Loucy (cell line): ENCODE measurements around the gene RGS6.

Experiments used
- H2AFZ ChIP-seq: fragments of 200-600 bp; sonication (generic); 2 replicates; pipeline ENCODE4 v1.6.0; 2016; ENCODE audit warnings: antibody characterized with exemption, mild to moderate bottlenecking, low read length, moderate library complexity
- H3F3A ChIP-seq: fragments of 200-600 bp; 2 replicates; pipeline ENCODE4 v1.6.0; 2016; ENCODE audit warnings: antibody characterized with exemption, low read depth, mild to moderate bottlenecking
- H3K27me3 ChIP-seq: fragments of 200-600 bp; sonication (generic); 2 replicates; pipeline ENCODE4 v1.6.1; 2014; ENCODE audit warnings: low read length, mild to moderate bottlenecking; ENCODE audit not compliant: insufficient read depth, poor library complexity, severe bottlenecking
- H3K36me3 ChIP-seq: fragments of 200-600 bp; sonication (generic); 2 replicates; pipeline ENCODE4 v1.6.1; 2016; ENCODE audit warnings: low read length; ENCODE audit not compliant: insufficient read depth
- H3K4me1 ChIP-seq: fragments of 200-600 bp; sonication (generic); 2 replicates; pipeline ENCODE4 v1.5.1; 2014; ENCODE audit warnings: low read length, mild to moderate bottlenecking; ENCODE audit not compliant: insufficient read depth, poor library complexity, severe bottlenecking
- H3K4me2 ChIP-seq: fragments of 200-600 bp; sonication (generic); 2 replicates; pipeline ENCODE4 v1.6.0; 2014; ENCODE audit warnings: antibody characterized with exemption, low read length, low read depth, mild to moderate bottlenecking; ENCODE audit not compliant: poor library complexity, severe bottlenecking
- H3K4me3 ChIP-seq: fragments of 200-600 bp; sonication (generic); 2 replicates; pipeline ENCODE4 v1.5.1; 2014; ENCODE audit warnings: low read length, mild to moderate bottlenecking, mixed read lengths; ENCODE audit not compliant: poor library complexity, severe bottlenecking
- H3K79me2 ChIP-seq: fragments of 200-600 bp; sonication (generic); 2 replicates; pipeline ENCODE4 v1.6.1; 2014; ENCODE audit warnings: low read length; ENCODE audit not compliant: insufficient read depth
- H3K9ac ChIP-seq: fragments of 200-600 bp; sonication (generic); 2 replicates; pipeline ENCODE4 v1.6.0; 2014; ENCODE audit warnings: mild to moderate bottlenecking, low read depth, low read length, moderate library complexity; ENCODE audit not compliant: poor library complexity, severe bottlenecking
- H3K9me2 ChIP-seq: fragments of 200-600 bp; sonication (generic); replicated peaks from 2 replicates; pipeline ENCODE4 v1.6.1; 2016; ENCODE audit warnings: low read depth, low read length, mixed read lengths
- H3K9me3 ChIP-seq: fragments of 200-600 bp; sonication (generic); 2 replicates; pipeline ENCODE4 v1.6.1; 2014; ENCODE audit warnings: mild to moderate bottlenecking, antibody characterized with exemption, low read length, low read depth; ENCODE audit not compliant: insufficient read depth
- H4K20me1 ChIP-seq: fragments of 200-600 bp; sonication (generic); 2 replicates; pipeline ENCODE4 v1.6.0; 2014; ENCODE audit warnings: antibody characterized with exemption, low read length, mild to moderate bottlenecking; ENCODE audit not compliant: insufficient read depth, poor library complexity, severe bottlenecking
- EZH2phosphoT487 ChIP-seq: fragments of 200-600 bp; IDR thresholded peaks from 2 replicates; pipeline ENCODE4 v1.6.1; 2018; ENCODE audit warnings: antibody characterized with exemption, mild to moderate bottlenecking, moderate library complexity, borderline replicate concordance
- TF ChIP-seq, protein P1 (sequence below): fragments of 200-600 bp; sonication (generic); conservative IDR thresholded peaks from 2 replicates; pipeline ENCODE4 v1.5.1; 2014; ENCODE audit warnings: mild to moderate bottlenecking, antibody characterized with exemption, low read length

Gene RGS6

GRCh38 chr14:72454388-72455160, 522.3 kb downstream of the RGS6 start:
- Histone ChIP-seq H2AFZ (no peak overlapping the region), H3K27me3 (no peaks in the 10 kb centered on the region), H3K4me2 (no peak overlapping the region), H4K20me1 (no peaks in the 10 kb centered on the region), H3K9me2 (no peaks in the 10 kb centered on the region), H3K4me1 (peaks cover 27% of the 10 kb centered on the region), H3K79me2 (no peaks in the 10 kb centered on the region), H3K36me3 (0 out of 2 replicates have a peak, but pooled peaks cover 4% of the 10 kb centered on the region), H3K9ac (no peak overlapping the region), H3K4me3 (no peak overlapping the region), H3K9me3 (no peaks in the 10 kb centered on the region), H3F3A (peaks cover 10% of the 10 kb centered on the region; the same call in 1 of the 2 replicates)
- no peak for TF ChIP-seq EZH2phosphoT487
- TF ChIP-seq, protein P1, sequence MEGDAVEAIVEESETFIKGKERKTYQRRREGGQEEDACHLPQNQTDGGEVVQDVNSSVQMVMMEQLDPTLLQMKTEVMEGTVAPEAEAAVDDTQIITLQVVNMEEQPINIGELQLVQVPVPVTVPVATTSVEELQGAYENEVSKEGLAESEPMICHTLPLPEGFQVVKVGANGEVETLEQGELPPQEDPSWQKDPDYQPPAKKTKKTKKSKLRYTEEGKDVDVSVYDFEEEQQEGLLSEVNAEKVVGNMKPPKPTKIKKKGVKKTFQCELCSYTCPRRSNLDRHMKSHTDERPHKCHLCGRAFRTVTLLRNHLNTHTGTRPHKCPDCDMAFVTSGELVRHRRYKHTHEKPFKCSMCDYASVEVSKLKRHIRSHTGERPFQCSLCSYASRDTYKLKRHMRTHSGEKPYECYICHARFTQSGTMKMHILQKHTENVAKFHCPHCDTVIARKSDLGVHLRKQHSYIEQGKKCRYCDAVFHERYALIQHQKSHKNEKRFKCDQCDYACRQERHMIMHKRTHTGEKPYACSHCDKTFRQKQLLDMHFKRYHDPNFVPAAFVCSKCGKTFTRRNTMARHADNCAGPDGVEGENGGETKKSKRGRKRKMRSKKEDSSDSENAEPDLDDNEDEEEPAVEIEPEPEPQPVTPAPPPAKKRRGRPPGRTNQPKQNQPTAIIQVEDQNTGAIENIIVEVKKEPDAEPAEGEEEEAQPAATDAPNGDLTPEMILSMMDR: no peak

GRCh38 chr14:72457641-72458040, 525.4 kb downstream of the RGS6 start:
- Histone ChIP-seq H3K4me2 (no peak overlapping the region), H3K4me3 (no peak overlapping the region), H2AFZ (no peak overlapping the region), H3K9me3 (no peaks in the 10 kb centered on the region), H3K36me3 (0 out of 2 replicates have a peak, but pooled peaks cover 4% of the 10 kb centered on the region), H3K9me2 (no peaks in the 10 kb centered on the region), H3K9ac (no peak overlapping the region), H3K4me1 (peaks cover 3% of the 10 kb centered on the region), H3K79me2 (no peaks in the 10 kb centered on the region), H3F3A (no peaks in the 10 kb centered on the region), H4K20me1 (no peaks in the 10 kb centered on the region), H3K27me3 (no peaks in the 10 kb centered on the region)
- no peak for TF ChIP-seq EZH2phosphoT487
- TF ChIP-seq, protein P1: no peak

DNA sequence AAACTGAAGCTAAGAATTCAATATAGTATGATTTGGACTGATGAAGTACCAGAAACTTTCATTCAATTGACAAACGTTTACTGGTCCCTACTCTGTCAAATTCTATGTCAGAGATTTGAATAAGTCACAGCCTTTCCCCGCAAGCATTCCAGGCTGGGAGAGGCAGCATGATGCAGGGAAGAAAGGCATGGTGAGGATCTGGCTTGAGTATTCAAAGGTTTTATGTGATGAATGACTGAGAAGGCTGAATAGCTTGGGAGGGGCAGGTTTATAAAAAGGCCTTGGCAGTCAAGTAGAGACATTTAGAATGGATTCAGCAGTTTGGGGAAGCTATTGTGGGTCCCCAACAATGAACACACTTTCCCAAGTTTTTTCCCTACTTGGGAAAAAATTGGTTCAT, 529.8 kb downstream of the RGS6 start:
- no peak for TF ChIP-seq EZH2phosphoT487
- TF ChIP-seq, protein P1: no peak
- H3K9ac ChIP-seq: no peak overlapping the region
- H3K4me1 ChIP-seq: no peaks in the 10 kb centered on the region

More for the DNA sequence above, 529.8 kb downstream of the RGS6 start:
- Histone ChIP-seq H3K9me2 (no peaks in the 10 kb centered on the region), H3K4me3 (no peak overlapping the region), H3F3A (no peaks in the 10 kb centered on the region), H3K9me3 (peaks cover 10% of the 10 kb centered on the region; the same call in 1 of the 2 replicates), H3K36me3 (0 out of 2 replicates have a peak, but pooled peaks cover 4% of the 10 kb centered on the region), H2AFZ (no peak overlapping the region), H3K27me3 (no peaks in the 10 kb centered on the region), H3K79me2 (no peaks in the 10 kb centered on the region), H4K20me1 (no peaks in the 10 kb centered on the region), H3K4me2 (no peak overlapping the region)
